Fibroblast of lung (primary cell): ENCODE results near the gene ATRNL1. TPM values are rescaled to one million over a fixed set of nuclear protein-coding genes. Genes with fewer than 3 reads are reported as not detected.
A peak's percentile ranks its signal among the peaks of the same experiment; 100 is the strongest.

Source experiments
- DNase-seq, 2 donors: peaks; one replicate each; pipeline versions ENCODE4 v3.0.0 to v3.0.0-alpha.2; 2010; ENCODE audit warnings: low read depth in 2 of 2
- H2AFZ ChIP-seq: 2 replicates; pipeline ENCODE4 v1.5.1; 2012; ENCODE audit warnings: low read length, control low read depth, inconsistent platforms
- H3K27ac ChIP-seq: 2 replicates; pipeline ENCODE4 v1.5.1; 2011; ENCODE audit warnings: low read length, control low read depth; ENCODE audit not compliant: insufficient read depth
- H3K27me3 ChIP-seq: 2 replicates; pipeline ENCODE4 v1.5.1; 2011; ENCODE audit warnings: mild to moderate bottlenecking, low read length; ENCODE audit not compliant: control insufficient read depth, insufficient read depth
- H3K36me3 ChIP-seq: 2 replicates; pipeline ENCODE4 v1.5.1; 2011; ENCODE audit warnings: low read length; ENCODE audit not compliant: control insufficient read depth, insufficient read depth
- H3K4me1 ChIP-seq: 2 replicates; pipeline ENCODE4 v1.5.1; 2011; ENCODE audit warnings: low read length; ENCODE audit not compliant: control insufficient read depth, insufficient read depth; ENCODE audit errors: extremely low read depth
- H3K4me2 ChIP-seq: 2 replicates; pipeline ENCODE4 v1.5.1; 2011; ENCODE audit warnings: low read length, control low read depth; ENCODE audit not compliant: insufficient read depth; ENCODE audit errors: extremely low read depth
- H3K4me3 ChIP-seq, 4 experiments: fragments of 200-600 bp in 1 of 4; sonication (generic) in 1 of 4; replicated peaks in 1 of 4; 2 replicates each; pipeline ENCODE4 v1.5.1; 2011 to 2016; ENCODE audit warnings: low read length in 4 of 4, low read depth in 3 of 4, mild to moderate bottlenecking in 3 of 4, control low read depth in 2 of 4, inconsistent platforms in 1 of 4, mixed read lengths in 1 of 4; ENCODE audit not compliant: insufficient read depth in 1 of 4; ENCODE audit errors: control extremely low read depth in 1 of 4
- H3K79me2 ChIP-seq: 2 replicates; pipeline ENCODE4 v1.5.1; 2012; ENCODE audit warnings: mild to moderate bottlenecking, low read length, inconsistent platforms; ENCODE audit not compliant: control insufficient read depth, insufficient read depth
- H3K9ac ChIP-seq: 2 replicates; pipeline ENCODE4 v1.5.1; 2011; ENCODE audit warnings: mild to moderate bottlenecking, low read length, control low read depth; ENCODE audit not compliant: insufficient read depth
- H3K9me3 ChIP-seq: 2 replicates; pipeline ENCODE4 v1.5.1; 2012; ENCODE audit warnings: low read depth, low read length; ENCODE audit not compliant: control insufficient read depth, insufficient read depth
- H4K20me1 ChIP-seq: 2 replicates; pipeline ENCODE4 v1.5.1; 2011; ENCODE audit warnings: low read length; ENCODE audit not compliant: control insufficient read depth, insufficient read depth; ENCODE audit errors: extremely low read depth
- EZH2 ChIP-seq: IDR thresholded peaks from 2 replicates; pipeline ENCODE4 v1.5.1; 2012; ENCODE audit warnings: low read length, control low read depth, mild to moderate bottlenecking; ENCODE audit errors: missing control alignments
- polyA plus RNA-seq, 2 donors: library from polyadenylated mRNA; depleted of rRNA in 1 of 2; stranded (reverse) in 1 of 2; unstranded in 1 of 2; fragments of >200 nt; gene quantifications; 2 replicates each; pipeline ENCODE4 v1.2.1, GENCODE V29; 2011 to 2012; ENCODE audit warnings: missing spikeins in 1 of 2
- total RNA-seq: library from RNA; depleted of rRNA; stranded (reverse); fragments of >200 nt; gene quantifications from 2 replicates; pipeline ENCODE4 v1.2.1, GENCODE V29; 2014
- TF ChIP-seq, protein P1 (sequence below), 2 donors: IDR thresholded peaks in 1 of 2; conservative IDR thresholded peaks in 1 of 2; 1 replicate in 1 of 2; 2 replicates in 1 of 2; pipeline ENCODE4 v1.5.1; 2011 to 2012; ENCODE audit warnings: low read length in 2 of 2, control low read depth in 1 of 2, inconsistent platforms in 1 of 2, low read depth in 1 of 2, mild to moderate bottlenecking in 1 of 2

The ATRNL1 gene
- total and polyA plus RNA-seq, 2 donors (not counting 1 experiment from before 2014, with no cell fraction given), result 0.33 TPM

DNA sequence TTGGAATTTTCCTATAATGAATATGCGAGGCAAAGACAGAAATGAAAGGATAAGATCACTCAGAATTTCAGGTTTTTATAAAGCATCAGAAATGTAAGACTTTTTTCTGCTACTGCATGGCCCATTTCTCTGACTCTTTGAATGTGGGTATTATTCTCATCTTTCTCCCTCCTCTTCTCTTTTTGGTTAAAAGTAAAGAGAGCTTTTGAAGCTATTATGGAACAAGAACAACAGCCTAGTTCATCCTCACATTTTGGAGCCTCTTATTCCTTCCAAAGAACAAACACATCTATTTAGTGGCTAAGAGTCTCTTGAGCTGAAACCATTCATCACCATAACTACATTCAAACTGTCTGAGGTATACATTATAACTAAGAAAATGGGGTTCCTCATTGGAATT lies 19.4 kb upstream of the ATRNL1 start:
- no peak overlapping the region for H2AFZ ChIP-seq
- no peaks in the 10 kb centered on the region for H4K20me1 ChIP-seq
- no peak for DNase-seq
- H3K27ac ChIP-seq, result no peak overlapping the region
- no peak overlapping the region for H3K4me3 ChIP-seq
- no peaks in the 10 kb centered on the region for H3K27me3 ChIP-seq
- H3K79me2 ChIP-seq, result no peaks in the 10 kb centered on the region
- no peaks in the 10 kb centered on the region for H3K36me3 ChIP-seq
- no peaks in the 10 kb centered on the region for H3K4me1 ChIP-seq
- no peaks in the 10 kb centered on the region for H3K9me3 ChIP-seq
- H3K9ac ChIP-seq, result no peak overlapping the region
- H3K4me2 ChIP-seq, result no peak overlapping the region
- TF ChIP-seq EZH2, result no peak
- TF ChIP-seq, protein P1, sequence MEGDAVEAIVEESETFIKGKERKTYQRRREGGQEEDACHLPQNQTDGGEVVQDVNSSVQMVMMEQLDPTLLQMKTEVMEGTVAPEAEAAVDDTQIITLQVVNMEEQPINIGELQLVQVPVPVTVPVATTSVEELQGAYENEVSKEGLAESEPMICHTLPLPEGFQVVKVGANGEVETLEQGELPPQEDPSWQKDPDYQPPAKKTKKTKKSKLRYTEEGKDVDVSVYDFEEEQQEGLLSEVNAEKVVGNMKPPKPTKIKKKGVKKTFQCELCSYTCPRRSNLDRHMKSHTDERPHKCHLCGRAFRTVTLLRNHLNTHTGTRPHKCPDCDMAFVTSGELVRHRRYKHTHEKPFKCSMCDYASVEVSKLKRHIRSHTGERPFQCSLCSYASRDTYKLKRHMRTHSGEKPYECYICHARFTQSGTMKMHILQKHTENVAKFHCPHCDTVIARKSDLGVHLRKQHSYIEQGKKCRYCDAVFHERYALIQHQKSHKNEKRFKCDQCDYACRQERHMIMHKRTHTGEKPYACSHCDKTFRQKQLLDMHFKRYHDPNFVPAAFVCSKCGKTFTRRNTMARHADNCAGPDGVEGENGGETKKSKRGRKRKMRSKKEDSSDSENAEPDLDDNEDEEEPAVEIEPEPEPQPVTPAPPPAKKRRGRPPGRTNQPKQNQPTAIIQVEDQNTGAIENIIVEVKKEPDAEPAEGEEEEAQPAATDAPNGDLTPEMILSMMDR (conservative IDR thresholded peaks at IDR 0.05 in 1 of 2, IDR thresholded peaks at IDR 0.05 in 1 of 2; ENCODE audit: low read depth in 1 of 2, low read length in 2 of 2), result no peak

- H3K36me3 ChIP-seq, result no peaks in the 10 kb centered on the region
- no peak overlapping the region for H2AFZ ChIP-seq
- H3K27ac ChIP-seq, result no peak overlapping the region
- no peaks in the 10 kb centered on the region for H3K79me2 ChIP-seq
- no peaks in the 10 kb centered on the region for H3K27me3 ChIP-seq
- peak; percentile 22 to 61 for DNase-seq
- no peak overlapping the region for H3K4me3 ChIP-seq
- H3K9ac ChIP-seq, result no peak overlapping the region
- H3K4me2 ChIP-seq, result no peak overlapping the region
- H4K20me1 ChIP-seq, result no peaks in the 10 kb centered on the region
- TF ChIP-seq EZH2, result no peak
- TF ChIP-seq, protein P1 (conservative IDR thresholded peaks at IDR 0.05 in 1 of 2, IDR thresholded peaks at IDR 0.05 in 1 of 2; ENCODE audit: low read depth in 1 of 2, low read length in 2 of 2), result no peak
- H3K4me1 ChIP-seq, result no peaks in the 10 kb centered on the region
- no peaks in the 10 kb centered on the region for H3K9me3 ChIP-seq
Observed at GRCh38 chr10:115082506-115082905, 10.7 kb upstream of the ATRNL1 start.

GRCh38 chr10:115084277-115084850 lies 8.8 kb upstream of the ATRNL1 start:
- no peak overlapping the region for H3K27ac ChIP-seq
- H4K20me1 ChIP-seq, result no peaks in the 10 kb centered on the region
- H3K4me2 ChIP-seq, result no peak overlapping the region
- no peak overlapping the region for H3K9ac ChIP-seq
- H2AFZ ChIP-seq, result no peak overlapping the region
- H3K4me3 ChIP-seq, result no peak overlapping the region
- H3K9me3 ChIP-seq, result no peaks in the 10 kb centered on the region
- TF ChIP-seq, protein P1 (conservative IDR thresholded peaks at IDR 0.05 in 1 of 2, IDR thresholded peaks at IDR 0.05 in 1 of 2; ENCODE audit: low read depth in 1 of 2, low read length in 2 of 2), result no peak
- TF ChIP-seq EZH2, result no peak
- DNase-seq, result no peak
- no peaks in the 10 kb centered on the region for H3K27me3 ChIP-seq
- H3K4me1 ChIP-seq, result no peaks in the 10 kb centered on the region
- H3K36me3 ChIP-seq, result no peaks in the 10 kb centered on the region
- no peaks in the 10 kb centered on the region for H3K79me2 ChIP-seq
